H4 (cell line): ENCODE results near the gene NDUFA8. TPM values are rescaled to one million over a fixed set of nuclear protein-coding genes. Genes with fewer than 3 reads are reported as not detected.
"Not testable (repeated sequence)": the region's sequence is repeated elsewhere in the genome, so short reads cannot be mapped to it uniquely, and the experiment has no call there.

Source experiments
- DNase-seq: peaks from one replicate; pipeline ENCODE4 v3.0.0-alpha.2; 2015; ENCODE audit warnings: low spot score
- total RNA-seq: library from RNA; depleted of rRNA; stranded (reverse); fragments of >200 nt; shearing (Covaris generic); gene quantifications from 2 replicates; pipeline ENCODE4 v1.2.3, GENCODE V29; 2014

Gene NDUFA8
- total RNA-seq, 1 experiment from 2014 or later, result 88.0 TPM

DNA sequence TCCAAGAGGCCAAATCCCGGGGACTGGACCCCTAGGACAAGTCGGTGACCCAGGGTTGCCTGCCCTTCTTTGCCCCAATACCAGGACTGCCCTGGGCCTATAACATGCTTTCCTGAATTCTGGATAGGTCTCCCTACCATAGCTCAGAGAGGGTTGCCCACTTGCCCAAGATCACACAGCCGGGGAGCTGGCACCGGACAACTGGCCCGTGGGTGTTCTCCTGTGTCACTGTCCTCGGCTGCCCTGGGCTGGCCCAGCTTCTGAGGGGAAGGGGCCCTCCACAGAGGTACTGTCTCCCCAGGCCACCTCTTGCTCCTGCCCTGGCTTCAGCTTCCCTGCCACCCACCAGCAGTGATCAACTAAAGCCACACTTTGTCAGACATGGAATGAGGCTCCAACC, 37.6 kb downstream of the NDUFA8 start:
- DNase-seq, result no peak

DNA sequence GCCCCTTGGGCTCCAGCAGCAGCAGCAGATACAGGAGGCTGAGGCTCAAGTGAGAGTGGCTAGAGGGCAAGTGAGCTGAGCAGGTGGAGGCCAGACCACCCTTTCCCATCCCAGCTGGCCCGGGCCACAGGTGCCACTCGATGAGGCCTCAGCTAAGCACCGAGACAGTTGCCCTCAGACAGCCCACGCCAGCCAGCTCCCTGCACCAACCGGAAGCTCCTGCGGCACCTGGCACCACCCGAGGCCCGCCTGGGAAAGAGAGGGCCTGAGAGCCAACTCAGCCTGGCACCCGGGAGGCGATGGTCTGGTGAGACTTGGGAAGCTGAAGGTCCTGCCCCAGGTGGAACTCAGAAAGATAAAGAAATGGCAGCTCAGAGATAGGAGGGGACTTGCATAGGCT, 38.2 kb downstream of the NDUFA8 start:
- no peak for DNase-seq

GRCh38 chr9:122120316-122121071, 39.1 kb downstream of the NDUFA8 start:
- no peak for DNase-seq

GRCh38 chr9:122119721-122120120, 39.9 kb downstream of the NDUFA8 start:
- no peak for DNase-seq

- no peak for DNase-seq
These were observed 40.4 kb downstream of the NDUFA8 start for GRCh38 chr9:122119166-122119521.

- no peak for DNase-seq
These were observed 41.0 kb downstream of the NDUFA8 start for GRCh38 chr9:122118343-122119165.

DNA sequence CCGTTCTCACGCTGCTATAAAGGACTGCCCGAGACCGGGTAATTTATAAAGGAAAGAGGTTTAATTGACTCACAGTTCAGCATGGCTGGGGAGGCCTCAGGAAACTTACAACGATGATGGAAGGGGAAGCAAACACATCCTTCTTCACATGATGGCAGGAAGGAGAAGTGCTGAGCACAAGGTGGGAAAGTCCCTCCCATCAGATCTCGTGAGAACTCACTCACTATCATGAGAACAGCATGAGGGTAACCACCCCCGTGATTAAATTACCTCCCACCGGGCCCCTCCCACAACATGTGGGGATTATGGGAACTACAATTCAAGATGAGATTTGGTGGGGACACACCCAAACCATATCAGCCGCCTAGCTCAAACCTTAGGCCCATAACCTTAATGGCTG, 42.3 kb downstream of the NDUFA8 start:
- not testable (repeated sequence) for DNase-seq

DNA sequence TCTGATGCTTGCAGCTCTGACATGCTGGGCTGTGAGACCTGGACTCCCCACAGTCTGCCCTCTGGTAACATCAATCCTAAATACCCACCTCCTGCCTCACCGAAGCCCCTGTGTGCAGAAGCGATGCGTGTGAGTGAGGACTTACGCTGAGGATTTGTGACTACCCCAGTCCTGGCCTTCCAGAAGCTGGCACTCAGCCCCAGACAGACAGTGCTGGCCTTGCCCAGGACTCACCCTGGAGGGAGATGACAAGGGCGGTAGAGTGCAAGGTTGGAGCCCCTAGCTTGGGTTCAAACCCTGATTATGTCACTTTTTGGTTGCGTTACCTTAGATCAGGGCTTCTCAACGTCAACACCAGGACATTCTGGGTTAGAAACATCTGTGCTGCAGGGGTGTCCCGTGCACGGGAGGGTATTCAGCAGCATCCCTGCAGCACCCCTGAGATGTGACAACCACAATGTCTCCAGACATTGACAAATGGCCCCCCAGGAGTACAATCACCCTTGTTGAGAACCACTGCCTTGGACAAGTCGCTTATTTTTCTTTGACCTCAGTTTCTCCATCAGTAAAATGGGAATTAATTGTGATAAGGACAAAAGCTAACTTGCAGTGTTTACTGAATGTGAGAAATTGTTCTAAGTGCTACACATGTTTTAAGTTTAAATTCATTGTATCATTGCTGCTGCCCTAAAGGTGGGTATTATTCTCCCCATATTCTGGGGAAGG, 43.0 kb downstream of the NDUFA8 start:
- DNase-seq, result no peak

GRCh38 chr9:122116040-122116439, 43.5 kb downstream of the NDUFA8 start:
- DNase-seq, result no peak

DNA sequence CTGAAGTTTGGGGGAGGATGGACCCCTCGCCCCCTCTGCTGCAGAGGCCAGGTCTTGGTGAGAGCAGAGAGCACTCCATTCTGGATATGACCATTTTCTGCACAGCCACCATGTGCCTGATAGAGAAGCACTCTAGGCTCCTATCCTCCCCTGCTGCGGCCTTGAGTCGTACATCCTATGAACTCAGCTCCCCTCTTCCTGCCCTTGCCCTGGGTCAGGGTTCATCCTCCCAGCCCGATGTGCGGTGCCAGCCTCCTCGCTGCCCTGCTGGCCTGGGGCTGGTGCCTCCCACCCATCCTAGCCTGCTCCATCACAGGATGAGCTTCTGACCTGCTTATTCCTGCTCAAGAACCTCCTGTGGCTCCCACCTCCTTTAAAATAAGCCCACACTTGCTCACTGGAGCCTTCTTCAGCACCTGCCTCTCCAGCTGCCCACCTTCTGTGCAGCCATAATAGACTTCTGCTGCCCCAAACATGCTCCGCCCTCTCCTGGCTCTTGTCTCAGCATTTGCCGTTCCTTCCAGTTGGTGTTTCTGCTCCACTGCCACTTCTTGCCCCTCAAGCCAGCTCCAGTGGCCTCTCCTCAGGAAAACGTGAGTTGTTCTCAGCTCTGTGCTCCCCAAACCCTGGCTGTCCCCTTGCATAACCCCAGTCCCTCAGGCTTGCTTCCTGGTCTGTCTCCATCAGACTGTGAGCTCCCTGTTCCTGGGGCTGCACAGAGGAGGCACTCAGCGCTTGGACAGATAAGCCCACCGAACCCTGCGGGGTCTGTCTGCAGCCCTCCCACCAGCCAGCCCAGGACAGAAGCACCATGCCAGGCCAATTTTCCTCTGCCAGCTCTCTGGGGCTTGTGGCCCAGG, 44.2 kb downstream of the NDUFA8 start:
- DNase-seq, result no peak

GRCh38 chr9:122113574-122113973, 46.0 kb downstream of the NDUFA8 start:
- DNase-seq, result no peak

DNA sequence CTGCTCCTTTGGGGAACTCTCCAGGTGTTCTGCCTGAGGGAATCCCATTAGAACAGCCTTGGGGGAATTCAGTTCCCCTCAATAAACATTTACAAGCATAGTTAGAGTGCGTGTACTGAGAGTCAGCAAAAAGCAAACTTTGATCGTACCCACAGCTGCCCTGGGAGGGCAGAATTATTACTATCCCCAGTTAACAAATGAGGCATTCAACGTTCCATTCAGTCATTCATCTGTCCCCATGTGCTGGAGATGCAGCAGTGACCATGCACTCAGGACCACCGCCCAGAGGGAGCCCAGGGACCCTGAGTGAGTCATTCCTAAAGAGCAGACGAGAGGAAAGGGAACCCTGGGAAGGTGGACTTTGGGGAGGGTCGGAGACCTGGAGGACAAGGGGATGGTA, 47.3 kb downstream of the NDUFA8 start:
- no peak for DNase-seq

DNA sequence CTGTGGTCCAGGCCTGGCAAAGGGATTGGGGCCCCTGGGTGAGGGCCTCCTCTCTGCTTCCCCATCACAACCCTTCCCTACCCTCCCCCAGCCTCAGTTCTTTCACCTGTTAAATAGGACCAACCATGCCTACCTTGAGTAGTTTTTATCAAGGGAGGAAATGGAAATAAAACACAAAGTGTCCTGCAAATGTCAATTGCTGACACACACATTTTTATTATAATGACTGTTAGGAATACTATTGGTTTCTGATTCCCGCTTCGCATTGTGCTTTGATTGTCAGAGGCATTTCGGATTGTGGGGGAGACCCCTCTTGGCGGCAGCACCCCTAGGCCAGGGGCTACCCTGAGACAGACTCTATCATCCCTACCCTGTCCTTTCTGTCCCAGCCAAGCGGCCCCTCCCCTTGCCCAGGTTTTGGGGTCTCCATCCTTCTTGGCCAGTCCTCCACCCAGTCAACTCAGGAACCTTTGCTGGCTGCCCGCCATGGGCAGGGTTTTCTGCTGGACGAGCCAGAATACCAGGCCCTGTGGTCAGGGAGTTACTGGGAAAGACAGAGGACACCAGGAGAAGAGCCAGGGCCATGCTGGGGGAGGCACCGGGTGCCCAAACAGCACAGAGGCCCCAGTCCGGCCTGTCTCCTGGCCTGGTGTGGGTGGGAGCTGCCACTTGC, 48.0 kb downstream of the NDUFA8 start:
- no peak for DNase-seq

GRCh38 chr9:122110100-122110833, 49.3 kb downstream of the NDUFA8 start:
- no peak for DNase-seq

GRCh38 chr9:122109035-122109813, 50.4 kb downstream of the NDUFA8 start:
- DNase-seq, result no peak

DNA sequence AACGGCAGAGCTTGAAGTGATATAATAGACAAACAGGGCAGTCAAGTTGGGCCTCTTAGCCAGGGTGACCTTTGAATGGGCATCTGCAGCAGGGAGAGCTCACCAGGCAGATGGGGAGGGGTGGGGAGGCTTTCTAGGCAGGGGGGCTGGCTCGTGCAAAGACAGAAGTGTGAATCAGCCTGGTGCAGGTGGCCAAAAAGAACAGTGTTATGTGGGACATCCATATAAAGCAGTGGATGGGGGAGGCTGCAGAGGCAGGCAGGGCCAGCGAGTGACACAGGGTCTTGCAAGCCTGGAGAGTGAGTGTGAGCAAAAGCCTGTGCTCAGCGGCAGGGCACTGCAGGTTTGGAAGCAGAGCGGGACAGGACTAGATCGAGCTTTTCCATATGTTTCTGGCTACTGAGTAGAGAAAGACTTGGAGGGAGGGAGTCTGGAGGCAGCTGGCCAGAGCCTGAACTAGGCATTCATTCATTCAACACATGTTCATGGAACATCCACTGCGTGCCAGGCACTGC, 52.2 kb downstream of the NDUFA8 start:
- no peak for DNase-seq

- no peak for DNase-seq
These were observed 53.0 kb downstream of the NDUFA8 start for GRCh38 chr9:122106576-122106975.

DNA sequence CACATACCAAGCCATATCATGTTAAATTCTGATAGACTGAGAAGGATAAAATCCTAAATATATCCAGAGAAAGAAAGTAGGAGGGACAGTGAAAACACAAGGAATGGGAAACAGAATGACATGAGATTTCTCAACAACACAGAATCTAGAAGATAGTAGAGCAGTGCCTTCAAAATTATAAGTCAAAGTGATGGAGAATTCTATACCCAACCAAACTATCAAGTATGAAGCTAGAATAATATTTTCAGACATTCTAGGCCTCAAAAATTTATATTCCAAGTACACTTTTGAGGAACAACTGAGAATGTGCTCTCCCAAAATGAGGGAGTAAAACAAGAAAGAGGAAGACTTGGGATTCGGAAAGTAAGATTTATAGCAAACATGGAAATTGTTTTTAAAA, 55.6 kb downstream of the NDUFA8 start:
- no peak for DNase-seq

DNA sequence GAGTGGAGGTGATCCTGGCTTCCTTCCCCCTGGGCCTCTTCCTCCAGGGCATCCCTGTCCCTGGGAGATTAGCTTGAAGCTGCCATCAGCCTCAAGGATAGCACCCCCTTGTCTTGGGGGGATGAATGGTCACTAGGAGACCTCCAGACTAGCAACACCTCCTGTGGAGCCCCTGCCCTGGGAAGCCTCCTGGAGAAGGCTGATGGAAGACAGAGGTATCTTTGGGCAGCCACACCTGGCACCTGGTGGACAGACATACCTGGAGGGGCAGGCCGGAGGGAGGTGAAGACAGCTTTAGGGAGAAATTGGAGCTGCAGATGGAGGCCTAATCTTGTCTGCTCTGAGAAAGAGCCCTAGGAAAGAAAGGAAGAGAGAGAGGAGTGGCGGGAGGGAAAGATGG, 57.4 kb downstream of the NDUFA8 start:
- DNase-seq, result no peak
